CD4-positive, alpha-beta T cell treated with Interleukin-4 for 1 hour (primary cell): ENCODE measurements around the gene PDLIM4.

ENCODE experiments used
- DNase-seq, 2 donors: peaks; one replicate each; pipeline ENCODE4 v3.0.0-alpha.2; 2020 to 2022

Gene PDLIM4

GRCh38 chr5:132253452-132254320, 3.8 kb upstream of the PDLIM4 start:
- DNase-seq = no peak

DNA sequence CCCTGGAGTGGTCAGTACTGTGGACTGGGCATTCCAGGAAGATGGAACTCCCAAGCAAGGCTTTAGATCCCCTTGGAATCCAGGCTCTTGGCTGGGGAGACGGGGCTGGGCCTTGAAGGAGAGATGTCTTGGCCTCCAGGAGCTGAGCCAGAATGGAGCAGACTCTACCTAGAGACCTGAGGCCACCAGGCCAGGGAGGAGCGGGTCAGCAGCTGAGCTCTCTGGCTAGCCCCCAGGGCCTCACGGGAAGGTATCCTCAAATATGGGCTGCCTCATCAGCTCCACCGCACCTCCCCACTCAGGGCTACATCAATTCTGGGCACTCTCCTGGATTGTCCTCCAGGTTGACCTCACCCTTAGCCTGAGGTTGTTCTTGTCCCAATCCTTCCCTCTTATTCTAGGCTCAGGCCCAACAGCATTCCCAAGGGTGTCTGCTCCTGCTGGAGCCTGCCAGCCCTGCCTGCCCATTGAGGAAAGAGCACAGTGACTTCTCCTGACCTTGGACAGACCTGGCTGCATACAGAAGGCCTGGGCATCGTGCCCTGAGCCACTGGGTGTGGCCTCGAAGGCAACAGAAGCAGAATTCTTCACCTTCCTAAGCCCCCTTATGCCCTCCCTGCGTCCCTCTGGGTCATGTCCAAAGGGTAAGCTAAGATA, 3.0 kb upstream of the PDLIM4 start:
- DNase-seq = no peak

- no peak for DNase-seq
Observed at GRCh38 chr5:132256086-132256782, 1.3 kb upstream of the PDLIM4 start.

GRCh38 chr5:132256783-132257130, 739 bp upstream of the PDLIM4 start:
- no peak for DNase-seq

GRCh38 chr5:132258102-132259068, 889 bp downstream of the PDLIM4 start:
- DNase-seq = peak in 1 of 2 donors; percentile 11

- peak in 1 of 2 donors; percentile 3 for DNase-seq
Observed at GRCh38 chr5:132259069-132259851, 1.8 kb downstream of the PDLIM4 start.

GRCh38 chr5:132260051-132260450, 2.6 kb downstream of the PDLIM4 start:
- no peak for DNase-seq

DNA sequence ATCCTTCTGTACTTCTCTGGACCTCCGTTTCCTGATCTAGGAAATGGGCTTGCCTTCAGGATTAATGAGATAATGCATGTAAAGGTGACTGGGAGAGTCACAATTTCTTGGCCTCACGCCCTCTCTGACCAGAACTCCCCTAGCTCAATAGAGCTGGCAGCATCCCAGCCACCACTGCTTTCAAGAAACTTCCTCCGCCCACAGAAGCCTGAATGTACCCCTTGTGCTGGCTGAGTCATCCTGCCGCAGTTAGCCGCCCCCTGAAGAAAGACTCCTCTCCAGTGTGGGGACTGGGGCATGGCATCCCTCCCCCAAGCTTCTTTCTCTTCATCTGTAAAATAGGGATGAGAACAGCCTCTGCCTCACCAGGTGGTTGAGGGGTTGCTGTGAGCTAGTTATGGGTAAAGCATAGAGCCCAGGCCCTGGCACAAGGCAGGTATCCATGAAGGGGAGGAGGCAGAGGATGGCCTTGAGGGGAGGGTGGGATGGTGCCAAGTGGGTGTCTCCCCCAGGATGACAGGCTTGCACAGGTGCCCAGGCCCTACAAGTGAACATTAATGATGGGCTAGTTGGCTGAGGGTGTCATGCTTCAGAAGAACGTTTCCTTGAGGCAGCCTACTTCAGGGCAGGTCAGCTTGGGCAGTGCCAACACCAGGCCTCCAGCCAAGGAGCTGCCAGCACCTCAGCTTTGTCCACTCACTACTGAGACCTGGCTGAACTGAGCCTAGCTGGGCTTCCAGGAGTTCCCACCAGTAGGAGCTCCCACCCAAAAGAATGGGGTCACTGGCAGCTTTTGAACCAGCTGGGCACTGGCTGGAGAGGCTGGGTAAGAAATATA, 3.4 kb downstream of the PDLIM4 start:
- no peak for DNase-seq

GRCh38 chr5:132261881-132262845, 4.7 kb downstream of the PDLIM4 start:
- DNase-seq = no peak

DNA sequence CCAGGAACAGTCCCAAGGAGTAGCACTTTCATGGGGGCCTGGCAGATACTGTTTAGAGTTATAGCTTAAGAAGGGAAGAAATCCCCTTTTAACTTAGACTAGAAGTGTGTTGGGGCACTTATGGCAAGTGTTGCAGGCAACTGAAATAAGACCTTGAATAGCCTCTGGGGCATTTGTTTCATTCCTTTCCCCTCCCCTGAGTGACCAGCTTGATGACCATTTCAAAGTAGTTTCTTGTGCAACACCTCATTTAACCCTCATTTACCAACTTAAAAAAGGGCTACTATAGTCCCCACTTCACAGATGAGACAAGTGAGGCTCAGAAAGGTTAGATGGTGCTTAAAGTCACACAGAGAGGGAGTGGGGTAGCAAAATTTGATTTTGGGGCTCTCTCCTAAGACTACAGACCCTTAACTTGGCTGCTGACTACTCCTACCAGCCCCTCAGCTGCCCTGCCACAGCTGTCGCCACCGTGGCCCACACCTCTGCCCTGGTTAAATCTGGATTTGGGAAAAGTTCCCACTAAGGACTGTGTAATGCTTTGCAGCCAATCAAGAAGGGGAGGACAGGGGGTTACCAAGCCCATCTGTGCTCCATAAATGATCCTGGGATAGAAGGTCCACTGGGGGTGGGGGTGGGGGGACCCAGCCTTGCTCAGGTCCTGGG, 5.5 kb downstream of the PDLIM4 start:
- DNase-seq = no peak

- DNase-seq = no peak
Observed at GRCh38 chr5:132263548-132264261, 6.2 kb downstream of the PDLIM4 start.

GRCh38 chr5:132264546-132265335, 7.2 kb downstream of the PDLIM4 start:
- no peak for DNase-seq

- DNase-seq = no peak
Observed at GRCh38 chr5:132265336-132266030, 8.0 kb downstream of the PDLIM4 start.

DNA sequence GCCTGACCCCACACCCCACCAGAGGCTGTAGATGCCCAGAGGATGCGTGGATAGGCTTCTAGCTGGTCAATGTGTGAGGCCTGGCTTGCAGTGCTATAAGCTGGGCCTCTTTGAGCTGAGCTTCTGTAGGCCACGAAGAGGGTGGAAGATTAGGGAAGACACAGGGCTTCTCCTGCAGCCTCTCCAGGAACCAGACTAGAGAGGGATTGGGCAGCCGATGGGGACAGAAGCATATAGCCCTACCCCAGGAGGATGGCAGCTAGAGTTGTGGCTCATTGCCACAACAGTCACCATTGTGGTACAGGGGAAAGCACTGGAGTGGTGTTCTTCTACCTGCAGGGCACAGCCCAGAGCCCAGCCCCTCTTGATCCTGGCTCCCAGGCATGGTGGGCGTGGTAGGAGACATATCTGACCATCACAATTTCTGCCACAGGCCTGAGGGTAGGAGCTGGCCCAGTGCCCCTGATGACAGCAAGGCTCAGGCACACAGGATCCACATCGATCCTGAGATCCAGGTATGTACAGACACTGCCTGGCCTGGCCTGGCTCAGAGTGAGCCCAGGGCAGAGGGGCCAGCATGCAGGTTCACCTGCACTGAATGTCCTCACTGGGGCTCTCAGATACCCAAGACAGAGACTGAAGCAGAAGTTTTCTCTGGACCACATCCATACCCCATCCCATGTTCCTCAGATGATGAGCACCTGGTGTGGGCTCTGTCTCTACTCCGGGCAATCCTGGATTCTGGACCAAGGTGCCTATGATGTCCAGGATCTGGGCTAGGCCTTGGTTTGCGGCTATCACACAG, 8.7 kb downstream of the PDLIM4 start:
- DNase-seq = no peak

DNA sequence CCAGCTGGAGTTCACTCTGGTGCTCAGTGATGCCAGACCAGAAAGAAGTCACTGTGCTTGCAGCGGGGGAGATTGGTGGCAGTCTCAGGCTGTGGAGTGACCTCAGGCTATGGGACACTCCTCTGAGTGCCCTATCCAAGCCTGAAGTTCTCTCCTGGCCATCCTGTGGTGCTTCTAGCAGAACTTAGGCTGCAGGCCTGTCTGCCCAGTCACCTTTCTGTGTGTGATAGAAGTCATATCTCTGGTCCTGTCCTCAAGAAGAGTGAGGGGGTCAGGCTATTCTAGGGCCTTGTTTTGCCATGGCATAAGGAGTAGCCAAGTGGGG, 9.3 kb downstream of the PDLIM4 start:
- DNase-seq = no peak

GRCh38 chr5:132267166-132267739, 9.8 kb downstream of the PDLIM4 start:
- no peak for DNase-seq
